ENCODE measurements around the gene ADRB2.

DNA sequence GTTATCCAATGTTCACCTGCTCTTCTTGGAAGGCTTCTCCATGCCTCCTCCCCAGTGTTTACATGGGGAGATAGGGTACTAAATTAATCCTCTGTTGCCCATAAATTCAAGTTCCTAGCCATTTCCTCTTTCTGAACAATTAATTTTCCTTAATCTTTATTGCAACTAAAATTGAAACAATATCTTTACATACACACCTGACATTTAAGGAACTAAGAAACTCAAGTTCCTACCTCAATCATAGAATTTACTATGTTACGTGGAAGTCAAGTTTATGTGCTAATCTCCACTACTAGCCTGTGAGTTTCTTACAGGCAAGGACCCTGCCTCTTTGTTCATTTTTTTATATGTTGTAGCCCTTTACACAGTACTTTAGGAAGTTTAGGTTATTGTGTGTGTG lies 10.1 kb upstream of the ADRB2 start:
- TF ChIP-seq, protein P1, sequence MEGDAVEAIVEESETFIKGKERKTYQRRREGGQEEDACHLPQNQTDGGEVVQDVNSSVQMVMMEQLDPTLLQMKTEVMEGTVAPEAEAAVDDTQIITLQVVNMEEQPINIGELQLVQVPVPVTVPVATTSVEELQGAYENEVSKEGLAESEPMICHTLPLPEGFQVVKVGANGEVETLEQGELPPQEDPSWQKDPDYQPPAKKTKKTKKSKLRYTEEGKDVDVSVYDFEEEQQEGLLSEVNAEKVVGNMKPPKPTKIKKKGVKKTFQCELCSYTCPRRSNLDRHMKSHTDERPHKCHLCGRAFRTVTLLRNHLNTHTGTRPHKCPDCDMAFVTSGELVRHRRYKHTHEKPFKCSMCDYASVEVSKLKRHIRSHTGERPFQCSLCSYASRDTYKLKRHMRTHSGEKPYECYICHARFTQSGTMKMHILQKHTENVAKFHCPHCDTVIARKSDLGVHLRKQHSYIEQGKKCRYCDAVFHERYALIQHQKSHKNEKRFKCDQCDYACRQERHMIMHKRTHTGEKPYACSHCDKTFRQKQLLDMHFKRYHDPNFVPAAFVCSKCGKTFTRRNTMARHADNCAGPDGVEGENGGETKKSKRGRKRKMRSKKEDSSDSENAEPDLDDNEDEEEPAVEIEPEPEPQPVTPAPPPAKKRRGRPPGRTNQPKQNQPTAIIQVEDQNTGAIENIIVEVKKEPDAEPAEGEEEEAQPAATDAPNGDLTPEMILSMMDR (IDR thresholded peaks at IDR 0.05; ENCODE audit: low read depth, low read length, poor library complexity, severe bottlenecking) = no peak
- no peak for TF ChIP-seq EZH2phosphoT487 (IDR thresholded peaks at IDR 0.05; ENCODE audit: borderline replicate concordance, low read length)
